ENCODE data around the gene A4GALT. TPM values are rescaled to one million over a fixed set of nuclear protein-coding genes. Genes with fewer than 3 reads are reported as not detected.
"Not testable (repeated sequence)": the region's sequence is repeated elsewhere in the genome, so short reads cannot be mapped to it uniquely, and the experiment has no call there.

Gene A4GALT
- total RNA-seq, 1 donor from 2014 or later: 32.8 TPM

GRCh38 chr22:42683578-42684283 is 36.9 kb downstream of the A4GALT start:
- H3K4me1 Mint-ChIP-seq (ENCODE audit: unreplicated experiment): peaks cover 56% of the 10 kb centered on the region
- H3K9me3 Mint-ChIP-seq (ENCODE audit: unreplicated experiment): no peaks in the 10 kb centered on the region
- H3K4me3 Mint-ChIP-seq (ENCODE audit: unreplicated experiment): no peak overlapping the region
- TF ChIP-seq CTCF (IDR thresholded peaks at IDR 0.05): no peak
- no peaks in the 10 kb centered on the region for H3K27me3 Mint-ChIP-seq (ENCODE audit: unreplicated experiment)
- peak overlapping the region; percentile 74 for H3K27ac Mint-ChIP-seq (ENCODE audit: unreplicated experiment)
- H3K36me3 Mint-ChIP-seq (ENCODE audit: unreplicated experiment): peaks cover 4% of the 10 kb centered on the region
- no peak for DNase-seq (ENCODE audit: extremely low spot score, unreplicated experiment)

GRCh38 chr22:42682113-42682851 is 38.4 kb downstream of the A4GALT start:
- no peak for TF ChIP-seq CTCF (IDR thresholded peaks at IDR 0.05)

DNA sequence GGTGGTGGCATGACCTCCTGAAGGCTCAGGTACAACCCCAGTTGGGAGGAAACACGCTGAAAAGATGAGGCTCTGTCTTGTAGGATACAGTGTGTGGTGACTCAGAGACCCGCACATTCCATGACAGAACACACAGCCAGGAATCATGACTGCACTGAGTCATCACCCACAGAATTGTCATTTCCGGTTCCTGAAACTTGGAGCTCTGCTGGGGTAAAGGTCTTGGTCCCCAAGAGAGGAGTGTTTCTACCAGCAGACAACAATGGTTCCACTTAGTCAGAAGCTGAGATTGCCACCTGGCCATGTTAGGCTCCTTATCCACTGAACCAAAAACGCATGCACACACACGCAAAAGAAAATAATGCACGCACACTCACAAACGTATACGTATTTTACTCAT is 40.0 kb downstream of the A4GALT start:
- no peak for DNase-seq (ENCODE audit: extremely low spot score, unreplicated experiment)
- TF ChIP-seq CTCF (IDR thresholded peaks at IDR 0.05): no peak
- no peaks in the 10 kb centered on the region for H3K9me3 Mint-ChIP-seq (ENCODE audit: unreplicated experiment)
- H3K4me1 Mint-ChIP-seq (ENCODE audit: unreplicated experiment): peaks cover 53% of the 10 kb centered on the region
- H3K27me3 Mint-ChIP-seq (ENCODE audit: unreplicated experiment): no peaks in the 10 kb centered on the region
- no peak overlapping the region for H3K4me3 Mint-ChIP-seq (ENCODE audit: unreplicated experiment)
- H3K36me3 Mint-ChIP-seq (ENCODE audit: unreplicated experiment): no peaks in the 10 kb centered on the region
- peak overlapping the region; percentile 67 for H3K27ac Mint-ChIP-seq (ENCODE audit: unreplicated experiment)

More at GRCh38 chr22:42682113-42682851, 38.4 kb downstream of the A4GALT start:
- Mint-ChIP-seq H3K36me3 (ENCODE audit: unreplicated experiment) (peaks cover 4% of the 10 kb centered on the region), H3K4me1 (ENCODE audit: unreplicated experiment) (peaks cover 50% of the 10 kb centered on the region), H3K9me3 (ENCODE audit: unreplicated experiment) (no peaks in the 10 kb centered on the region), H3K27me3 (ENCODE audit: unreplicated experiment) (no peaks in the 10 kb centered on the region), H3K4me3 (ENCODE audit: unreplicated experiment) (no peak overlapping the region), H3K27ac (ENCODE audit: unreplicated experiment) (no peak overlapping the region)
- no peak for DNase-seq (ENCODE audit: extremely low spot score, unreplicated experiment)

GRCh38 chr22:42679691-42680090 is 41.0 kb downstream of the A4GALT start:
- Mint-ChIP-seq H3K4me3 (ENCODE audit: unreplicated experiment) (no peak overlapping the region), H3K36me3 (ENCODE audit: unreplicated experiment) (no peaks in the 10 kb centered on the region), H3K4me1 (ENCODE audit: unreplicated experiment) (peaks cover 58% of the 10 kb centered on the region), H3K27ac (ENCODE audit: unreplicated experiment) (no peak overlapping the region), H3K9me3 (ENCODE audit: unreplicated experiment) (no peaks in the 10 kb centered on the region), H3K27me3 (ENCODE audit: unreplicated experiment) (no peaks in the 10 kb centered on the region)
- no peak for DNase-seq (ENCODE audit: extremely low spot score, unreplicated experiment)
- no peak for TF ChIP-seq CTCF (IDR thresholded peaks at IDR 0.05)

GRCh38 chr22:42678894-42679293 is 41.8 kb downstream of the A4GALT start:
- no peaks in the 10 kb centered on the region for H3K36me3 Mint-ChIP-seq (ENCODE audit: unreplicated experiment)
- peaks cover 54% of the 10 kb centered on the region for H3K4me1 Mint-ChIP-seq (ENCODE audit: unreplicated experiment)
- no peaks in the 10 kb centered on the region for H3K27me3 Mint-ChIP-seq (ENCODE audit: unreplicated experiment)
- TF ChIP-seq CTCF (IDR thresholded peaks at IDR 0.05): no peak
- no peak overlapping the region for H3K4me3 Mint-ChIP-seq (ENCODE audit: unreplicated experiment)
- no peaks in the 10 kb centered on the region for H3K9me3 Mint-ChIP-seq (ENCODE audit: unreplicated experiment)
- no peak overlapping the region for H3K27ac Mint-ChIP-seq (ENCODE audit: unreplicated experiment)
- DNase-seq (ENCODE audit: extremely low spot score, unreplicated experiment): no peak

- not testable (repeated sequence) for H3K4me3 Mint-ChIP-seq (ENCODE audit: unreplicated experiment); H3K27me3 Mint-ChIP-seq (ENCODE audit: unreplicated experiment); H3K9me3 Mint-ChIP-seq (ENCODE audit: unreplicated experiment); DNase-seq (ENCODE audit: extremely low spot score, unreplicated experiment); H3K36me3 Mint-ChIP-seq (ENCODE audit: unreplicated experiment); H3K27ac Mint-ChIP-seq (ENCODE audit: unreplicated experiment)
- peaks cover 47% of the 10 kb centered on the region for H3K4me1 Mint-ChIP-seq (ENCODE audit: unreplicated experiment)
Observed at GRCh38 chr22:42677936-42678335, 42.7 kb downstream of the A4GALT start.

All from osteocyte (in vitro differentiated cells).